GM12874 (cell line): Measurements from ENCODE around the gene RERE.

Experiments used
- TF ChIP-seq, protein P1 (sequence below): IDR thresholded peaks from 2 replicates; pipeline ENCODE4 v1.5.1; 2011; ENCODE audit warnings: low read depth, mild to moderate bottlenecking, control low read depth, low read length, moderate library complexity; ENCODE audit not compliant: insufficient read depth

RERE gene

DNA sequence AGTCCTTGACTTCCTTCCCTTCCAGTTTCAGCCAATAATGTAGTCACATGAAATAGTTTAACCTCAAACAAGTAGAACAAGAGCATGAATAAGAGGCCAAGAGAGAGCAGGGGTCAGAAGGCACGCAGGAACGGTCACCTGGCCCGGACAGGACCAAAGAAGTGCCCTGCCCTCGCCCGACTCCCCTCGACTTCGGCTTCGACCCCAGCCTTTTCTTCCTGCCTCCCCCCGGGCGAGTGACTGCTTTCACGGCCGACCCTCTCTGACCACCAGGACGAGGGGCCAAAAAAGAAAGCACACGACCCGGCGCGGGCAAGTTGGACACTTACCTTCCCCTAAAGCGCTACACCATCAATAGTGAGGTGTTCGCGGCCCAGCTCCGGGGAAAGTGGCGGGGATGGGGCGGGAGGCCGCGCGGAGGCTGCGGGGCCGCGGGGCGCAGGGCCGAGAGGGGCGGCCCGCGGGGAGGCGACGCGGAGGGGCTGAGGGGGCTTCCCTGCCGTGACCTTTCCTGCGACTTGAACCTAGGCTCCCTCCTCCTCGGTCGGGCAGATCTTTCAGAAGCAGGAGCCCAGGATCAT, 519 bp downstream of the RERE start:
- TF ChIP-seq, protein P1, sequence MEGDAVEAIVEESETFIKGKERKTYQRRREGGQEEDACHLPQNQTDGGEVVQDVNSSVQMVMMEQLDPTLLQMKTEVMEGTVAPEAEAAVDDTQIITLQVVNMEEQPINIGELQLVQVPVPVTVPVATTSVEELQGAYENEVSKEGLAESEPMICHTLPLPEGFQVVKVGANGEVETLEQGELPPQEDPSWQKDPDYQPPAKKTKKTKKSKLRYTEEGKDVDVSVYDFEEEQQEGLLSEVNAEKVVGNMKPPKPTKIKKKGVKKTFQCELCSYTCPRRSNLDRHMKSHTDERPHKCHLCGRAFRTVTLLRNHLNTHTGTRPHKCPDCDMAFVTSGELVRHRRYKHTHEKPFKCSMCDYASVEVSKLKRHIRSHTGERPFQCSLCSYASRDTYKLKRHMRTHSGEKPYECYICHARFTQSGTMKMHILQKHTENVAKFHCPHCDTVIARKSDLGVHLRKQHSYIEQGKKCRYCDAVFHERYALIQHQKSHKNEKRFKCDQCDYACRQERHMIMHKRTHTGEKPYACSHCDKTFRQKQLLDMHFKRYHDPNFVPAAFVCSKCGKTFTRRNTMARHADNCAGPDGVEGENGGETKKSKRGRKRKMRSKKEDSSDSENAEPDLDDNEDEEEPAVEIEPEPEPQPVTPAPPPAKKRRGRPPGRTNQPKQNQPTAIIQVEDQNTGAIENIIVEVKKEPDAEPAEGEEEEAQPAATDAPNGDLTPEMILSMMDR, result no peak

DNA sequence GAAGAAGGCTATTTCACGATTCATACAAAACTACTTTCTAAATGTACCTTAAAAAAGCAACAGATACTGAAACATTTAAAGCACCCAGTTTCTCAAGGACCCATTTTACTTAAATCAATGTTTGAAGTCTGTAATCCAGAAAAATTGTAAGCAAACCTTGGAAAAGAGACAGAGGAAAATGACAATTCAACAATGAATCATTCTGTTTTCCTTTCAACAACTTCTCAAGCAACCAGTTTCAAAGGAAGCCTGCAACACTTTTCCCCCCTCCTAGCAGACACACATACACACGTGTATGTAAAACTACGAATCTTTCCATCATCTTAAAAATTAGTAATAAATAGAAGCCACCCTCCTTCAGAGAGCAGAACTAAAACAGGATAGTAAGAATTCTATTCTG, 1.2 kb downstream of the RERE start:
- TF ChIP-seq, protein P1, result no peak

DNA sequence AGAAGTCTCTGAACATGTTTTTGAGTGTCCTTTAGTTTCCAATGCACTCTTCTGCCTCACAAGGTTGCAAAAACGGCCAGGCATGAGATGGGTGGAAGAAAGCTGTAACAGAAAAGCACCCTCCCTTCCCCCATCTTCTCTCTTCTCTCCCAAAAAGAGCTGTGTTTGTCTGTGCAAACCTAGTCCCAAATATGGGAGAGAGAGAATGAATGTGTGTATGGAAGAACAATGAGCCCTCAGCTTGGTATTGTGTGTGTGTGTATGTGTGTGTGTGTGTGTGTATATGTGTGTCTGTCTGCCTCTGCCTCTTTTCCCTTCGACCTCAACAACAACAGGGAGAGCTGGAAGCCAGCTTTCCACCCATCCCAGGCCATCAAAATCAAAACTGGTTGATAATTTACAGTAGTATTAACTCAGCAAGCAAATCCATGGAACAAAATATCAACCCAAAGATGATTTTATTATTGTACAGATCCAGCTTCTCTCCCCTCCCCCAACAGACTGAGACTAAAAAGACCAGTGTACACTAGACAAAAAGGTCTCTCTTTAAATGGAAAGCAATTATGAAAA, 1.8 kb downstream of the RERE start:
- TF ChIP-seq, protein P1, result no peak

DNA sequence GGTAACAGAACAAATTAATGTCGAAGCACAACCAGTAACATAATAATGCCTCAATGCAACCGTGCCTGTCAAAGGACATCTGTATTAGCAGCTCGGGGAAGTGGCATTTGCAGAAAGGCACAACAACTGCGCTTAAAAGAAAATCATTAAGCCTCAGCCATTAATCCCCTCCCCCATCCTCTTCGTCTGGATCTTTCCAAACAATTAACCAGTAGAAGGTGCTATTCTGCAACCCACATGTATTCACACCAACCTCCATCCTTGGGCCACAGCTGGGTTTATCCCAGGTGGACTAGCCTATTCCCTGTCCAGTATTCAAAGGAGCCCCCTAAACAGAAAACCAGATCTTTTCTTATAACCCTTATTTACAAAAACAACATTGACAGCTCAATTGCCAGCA, 2.6 kb downstream of the RERE start:
- TF ChIP-seq, protein P1, result no peak

DNA sequence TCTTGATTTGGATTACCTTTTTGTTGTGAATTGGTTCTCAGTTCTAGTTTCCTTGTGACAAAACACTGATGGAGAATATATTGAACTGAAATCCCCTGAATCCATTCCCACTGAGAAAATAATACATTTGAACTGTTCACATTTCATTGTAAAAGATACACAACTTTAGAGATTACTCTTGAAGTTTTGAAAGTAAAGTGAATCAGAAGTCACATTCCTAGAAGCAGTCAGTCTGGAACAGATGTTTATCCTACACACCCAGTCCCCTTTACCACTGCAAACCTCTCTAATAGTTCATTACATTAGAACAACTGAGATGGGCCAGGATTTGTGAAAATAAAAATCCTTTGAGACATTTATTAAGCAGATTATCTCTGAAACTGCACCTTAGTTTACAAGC, 3.4 kb downstream of the RERE start:
- TF ChIP-seq, protein P1, result no peak

DNA sequence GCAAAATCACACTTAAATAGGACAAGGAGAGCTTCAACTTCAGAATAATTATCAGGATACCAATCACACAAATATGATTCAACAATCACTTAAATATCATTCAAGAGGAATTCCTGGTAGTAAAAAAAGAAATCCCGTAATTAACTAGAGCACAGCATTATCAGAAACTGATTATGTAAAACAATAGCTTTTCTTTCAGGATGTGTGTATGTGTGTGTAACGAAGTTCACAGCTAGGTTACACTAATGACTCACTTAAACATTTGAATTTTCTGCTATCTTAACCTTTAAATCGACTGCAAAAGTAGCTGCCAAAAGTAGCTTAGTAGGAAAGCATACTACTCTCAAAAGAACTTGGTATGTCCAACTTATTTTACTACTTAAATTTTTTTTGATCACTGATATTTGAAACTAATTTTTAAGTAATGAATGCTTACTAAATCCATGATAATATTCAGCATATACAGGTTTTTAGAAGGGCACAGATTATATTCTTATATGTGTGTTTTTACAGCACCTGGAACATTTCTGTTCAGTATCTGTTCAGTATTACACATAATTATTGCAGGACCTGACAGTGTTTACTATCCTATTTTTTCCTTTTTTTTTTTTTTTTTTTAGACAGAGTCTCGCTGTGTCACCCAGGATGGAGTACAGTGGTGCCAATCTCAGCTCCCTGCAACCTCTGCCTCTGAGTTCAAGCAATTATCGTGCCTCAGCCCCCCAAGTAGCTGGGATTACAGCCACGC, 4.2 kb downstream of the RERE start:
- TF ChIP-seq, protein P1, result no peak

DNA sequence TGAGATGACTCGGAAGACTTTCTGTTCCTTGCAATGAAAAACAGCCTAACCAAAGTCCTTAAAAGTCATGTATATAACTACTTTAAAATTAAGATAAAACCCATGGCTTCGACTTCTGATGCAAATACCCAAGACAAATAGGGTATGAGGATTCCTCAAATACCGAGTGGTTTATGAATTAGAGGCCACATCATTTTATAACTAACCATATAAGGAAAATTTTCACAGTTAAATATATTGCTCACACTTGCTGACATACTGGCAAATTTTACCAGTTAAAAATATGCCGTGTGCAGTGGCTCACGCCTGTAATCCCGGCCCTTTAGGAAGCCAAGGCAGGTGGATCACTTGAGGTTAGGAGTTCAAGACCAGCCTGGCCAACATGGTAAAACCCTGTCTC, 5.4 kb downstream of the RERE start:
- TF ChIP-seq, protein P1, result no peak
